B cell (primary cell): ENCODE results near the gene CABLES1. TPM values are rescaled to one million over a fixed set of nuclear protein-coding genes. Genes with fewer than 3 reads are reported as not detected.

Source experiments
- ATAC-seq: fragments of 200-7000 bp; cut with Tn5 transposase; one replicate; pipeline ENCODE4 v1.10.0; 2021; ENCODE audit warnings: low read depth, mild to moderate bottlenecking, moderate number of reproducible peaks, moderate library complexity
- CTCF ChIA-PET: fragments of 350-600 bp; sonication (Branson Sonifier 250); formaldehyde crosslinking; loops from one replicate; lab custom pipeline; 2021; ENCODE audit warnings: antibody characterized with exemption, inconsistent platforms; lab: Charles Lee
- POLR2A ChIA-PET: fragments of 350-600 bp; sonication (Branson Sonifier 250); formaldehyde crosslinking; loops from one replicate; lab custom pipeline; 2021; ENCODE audit warnings: antibody characterized with exemption; lab: Charles Lee
- DNase-seq: peaks from one replicate; pipeline ENCODE4 v3.0.0; 2013
- H2AFZ ChIP-seq: 2 replicates; pipeline ENCODE4 v1.6.1; 2012; ENCODE audit warnings: mild to moderate bottlenecking, low read depth, low read length; ENCODE audit not compliant: insufficient read depth, poor library complexity, severe bottlenecking
- H3K27ac ChIP-seq, 2 donors: 1 replicate in 1 of 2; 2 replicates in 1 of 2; pipeline ENCODE4 v1.5.1; 2012 to 2013; ENCODE audit warnings: low read length in 2 of 2, mild to moderate bottlenecking in 2 of 2, moderate library complexity in 1 of 2
- H3K27me3 ChIP-seq, 4 experiments: fragments of 200-600 bp in 1 of 4; sonication (generic) in 1 of 4; replicated peaks in 1 of 4; 1 replicate in 2 of 4; 2 replicates in 2 of 4; pipeline versions ENCODE4 v1.6.1 to v1.7.0; 2013 to 2016; ENCODE audit warnings: low read length in 3 of 4, mild to moderate bottlenecking in 2 of 4, mixed read lengths in 1 of 4, moderate library complexity in 1 of 4; ENCODE audit not compliant: insufficient read depth in 4 of 4, control insufficient read depth in 3 of 4; ENCODE audit errors: control extremely low read depth in 1 of 4
- H3K36me3 ChIP-seq, 2 experiments: replicated peaks in 1 of 2; 1 replicate in 1 of 2; 2 replicates in 1 of 2; pipeline versions ENCODE4 v1.6.1 to v1.7.1; 2013; ENCODE audit warnings: low read length in 1 of 2; ENCODE audit not compliant: insufficient read depth in 2 of 2, control insufficient read depth in 1 of 2; ENCODE audit errors: control extremely low read depth in 1 of 2, extremely low read depth in 1 of 2
- H3K4me1 ChIP-seq, 2 donors: fragments of 200-600 bp in 1 of 2; sonication (generic) in 1 of 2; 1 replicate in 1 of 2; 2 replicates in 1 of 2; pipeline versions ENCODE4 v1.5.1 to v1.6.1; 2013 to 2017; ENCODE audit warnings: low read length in 2 of 2; ENCODE audit not compliant: control insufficient read depth in 2 of 2, insufficient read depth in 2 of 2
- H3K4me2 ChIP-seq: replicated peaks from 2 replicates; pipeline ENCODE3; 2012; ENCODE audit warnings: mild to moderate bottlenecking, low read depth, low read length; ENCODE audit not compliant: poor library complexity, severe bottlenecking
- H3K4me3 ChIP-seq, 5 experiments: fragments of 200-600 bp in 1 of 5; sonication (generic) in 1 of 5; 1 replicate in 3 of 5; 2 replicates in 2 of 5; pipeline versions ENCODE4 v1.5.1 to v1.7.0; 2011 to 2016; ENCODE audit warnings: low read length in 4 of 5, mild to moderate bottlenecking in 4 of 5, low read depth in 2 of 5, control low read depth in 1 of 5, moderate library complexity in 1 of 5; ENCODE audit not compliant: insufficient read depth in 1 of 5; ENCODE audit errors: control extremely low read depth in 1 of 5, extremely low read depth in 1 of 5
- H3K79me2 ChIP-seq: fragments of 200-600 bp; sonication (generic); one replicate; pipeline ENCODE4 v1.6.0; 2016; ENCODE audit warnings: low read length; ENCODE audit not compliant: control insufficient read depth, insufficient read depth
- H3K9ac ChIP-seq: fragments of 200-600 bp; sonication (generic); 2 replicates; pipeline ENCODE4 v1.6.1; 2017; ENCODE audit warnings: mild to moderate bottlenecking, low read length, moderate library complexity
- H3K9me3 ChIP-seq, 3 donors: one replicate each; pipeline versions ENCODE4 v1.6.1 to v1.7.1; 2013; ENCODE audit warnings: low read length in 2 of 3; ENCODE audit not compliant: control insufficient read depth in 2 of 3, insufficient read depth in 1 of 3; ENCODE audit errors: control extremely low read depth in 1 of 3
- H4K20me1 ChIP-seq: 2 replicates; pipeline ENCODE4 v1.6.0; 2012; ENCODE audit warnings: mild to moderate bottlenecking, low read length; ENCODE audit not compliant: insufficient read depth, control insufficient read depth, poor library complexity, severe bottlenecking
- H3K27ac Mint-ChIP-seq: one replicate; pipeline ENCODE4 v1.8.0; 2021; ENCODE audit warnings: mixed read lengths
- H3K27me3 Mint-ChIP-seq: one replicate; pipeline ENCODE4 v1.8.0; 2021; ENCODE audit warnings: mixed read lengths
- H3K4me1 Mint-ChIP-seq: one replicate; pipeline ENCODE4 v1.8.0; 2021; ENCODE audit warnings: mixed read lengths
- H3K4me3 Mint-ChIP-seq: one replicate; pipeline ENCODE4 v1.8.0; 2021; ENCODE audit warnings: mixed read lengths
- H3K9me3 Mint-ChIP-seq: one replicate; pipeline ENCODE4 v1.8.0; 2022; ENCODE audit warnings: mixed read lengths; ENCODE audit not compliant: insufficient read depth
- CTCF ChIP-seq: fragments of 200-600 bp; IDR thresholded peaks from one replicate; pipeline ENCODE4 v1.8.0; 2022; ENCODE audit warnings: antibody characterized with exemption, mild to moderate bottlenecking
- EZH2 ChIP-seq: IDR thresholded peaks from 2 replicates; pipeline ENCODE4 v1.6.1; 2012; ENCODE audit warnings: borderline replicate concordance, low read depth, mild to moderate bottlenecking, moderate library complexity, low read length; ENCODE audit not compliant: insufficient read depth, poor library complexity, severe bottlenecking
- WGBS: methylation state at CpG from one replicate; pipeline ENCODE4 v1.1.5; 2013; ENCODE audit warnings: missing lambda C conversion rate; ENCODE audit not compliant: insufficient coverage; 5-methylcytosine and 5-hydroxymethylcytosine counted together
- intact Hi-C: fragments of 100-400 bp; cut with micrococcal nuclease; formaldehyde crosslinking; loops from one replicate; pipeline ENCODE4 v1.10.0; 2022
- polyA plus RNA-seq: library from polyadenylated mRNA; depleted of rRNA; stranded (reverse); fragments of >200 nt; gene quantifications from 2 replicates; pipeline ENCODE4 v1.2.3, GENCODE V29; 2012
- total RNA-seq, 2 donors: library from RNA; stranded (reverse); fragments of 120-200 nt in 1 of 2; gene quantifications; 1 replicate in 1 of 2; 2 replicates in 1 of 2; pipeline versions ENCODE4 v1.2.3 to v1.2.4, GENCODE V29; 2013 to 2022

CABLES1 gene
- total and polyA plus RNA-seq, 2 donors (not counting 1 experiment from before 2014, with no cell fraction given): 0.30 to 56.3 TPM

- no peaks in the 10 kb centered on the region for H3K27me3 ChIP-seq
- peaks cover 0 to 4% (median 0%) of the 10 kb centered on the region in 3 donors for H3K9me3 ChIP-seq
- no peak overlapping the region for H2AFZ ChIP-seq
- H3K4me2 ChIP-seq: no peak overlapping the region
- peaks cover 31 to 40% of the 10 kb centered on the region in 2 donors for H3K4me1 ChIP-seq
- WGBS: no CpG with 5 or more reads among the region's 3 CpGs
- ChIA-PET CTCF (interaction anchor here (1.4 to 4.2 kb wide), 3 partner anchors 11 to 95 kb away, joined by 4 to 20 read pairs (median 7); no protein-coding TSS in a partner anchor), POLR2A (no interaction called here)
- H3K4me3 ChIP-seq: no peak overlapping the region
- no peaks in the 10 kb centered on the region for H4K20me1 ChIP-seq
- peaks cover 66% of the 10 kb centered on the region for H3K4me1 Mint-ChIP-seq
- intact Hi-C loops: no loop called here
- no peaks in the 10 kb centered on the region for H3K79me2 ChIP-seq
- DNase-seq (no peak), ATAC-seq (no peak)
- H3K27ac Mint-ChIP-seq: no peak overlapping the region
- no peak overlapping the region for H3K9ac ChIP-seq
- H3K36me3 ChIP-seq: no peaks in the 10 kb centered on the region
- H3K27ac ChIP-seq: no peak overlapping the region
- H3K4me3 Mint-ChIP-seq: peak overlapping the region; percentile 41
- H3K27me3 Mint-ChIP-seq: no peaks in the 10 kb centered on the region
- H3K9me3 Mint-ChIP-seq: no peaks in the 10 kb centered on the region
- TF ChIP-seq CTCF (no peak), EZH2 (no peak)
Observed at GRCh38 chr18:23226391-23226790, 91.1 kb downstream of the CABLES1 start.

- TF ChIP-seq CTCF: no peak
- TF ChIP-seq EZH2: no peak
- Histone ChIP-seq H3K9me3 (peaks cover 0 to 4% (median 0%) of the 10 kb centered on the region in 3 donors), H3K36me3 (no peaks in the 10 kb centered on the region), H3K27ac (no peak overlapping the region), H3K27me3 (peaks cover 0 to 5% (median 0%) of the 10 kb centered on the region in 4 experiments), H3K9ac (no peak overlapping the region), H2AFZ (no peak overlapping the region), H4K20me1 (no peaks in the 10 kb centered on the region), H3K4me1 (peaks cover 38 to 47% of the 10 kb centered on the region in 2 donors), H3K4me3 (no peak overlapping the region), H3K4me2 (no peak overlapping the region), H3K79me2 (no peaks in the 10 kb centered on the region)
- ChIA-PET POLR2A (interaction anchor here (1.4 to 1.5 kb wide), 2 partner anchors 11 to 91 kb away, joined by 3 read pairs; no protein-coding TSS in a partner anchor), CTCF (interaction anchor here (1.2 to 4.2 kb wide), 7 partner anchors 10 to 131 kb away, joined by 3 to 20 read pairs (median 4); no protein-coding TSS in a partner anchor)
- Mint-ChIP-seq H3K9me3 (no peaks in the 10 kb centered on the region), H3K27ac (peak overlapping the region; percentile 76), H3K27me3 (no peaks in the 10 kb centered on the region), H3K4me3 (peak overlapping the region; percentile 44), H3K4me1 (peaks cover 73% of the 10 kb centered on the region)
- intact Hi-C loops: no loop called here
- WGBS: 94% methylated on average over 7 of the region's 11 CpGs
- no peak for ATAC-seq
- no peak for DNase-seq
Observed at GRCh38 chr18:23226930-23227725, 91.8 kb downstream of the CABLES1 start.
